GM18520 (cell line): ENCODE measurements around the gene ZNF426.

Source experiments
- ATAC-seq: cut with Tn5 transposase; IDR thresholded peaks from one replicate; pipeline ENCODE4 v1.9.1; 2021; ENCODE audit not compliant: unreplicated experiment

ZNF426 gene

GRCh38 chr19:9498183-9498902 lies 40.1 kb downstream of the ZNF426 start, which contains the start of gene ZNF560:
Gene ZNF560 (minus strand): TSS chr19:9498616. CDS start chr19:9475313, 23,303 bp downstream.
- no peak for ATAC-seq

- no peak for ATAC-seq
Observed at GRCh38 chr19:9494096-9494495, 44.3 kb downstream of the ZNF426 start.

DNA sequence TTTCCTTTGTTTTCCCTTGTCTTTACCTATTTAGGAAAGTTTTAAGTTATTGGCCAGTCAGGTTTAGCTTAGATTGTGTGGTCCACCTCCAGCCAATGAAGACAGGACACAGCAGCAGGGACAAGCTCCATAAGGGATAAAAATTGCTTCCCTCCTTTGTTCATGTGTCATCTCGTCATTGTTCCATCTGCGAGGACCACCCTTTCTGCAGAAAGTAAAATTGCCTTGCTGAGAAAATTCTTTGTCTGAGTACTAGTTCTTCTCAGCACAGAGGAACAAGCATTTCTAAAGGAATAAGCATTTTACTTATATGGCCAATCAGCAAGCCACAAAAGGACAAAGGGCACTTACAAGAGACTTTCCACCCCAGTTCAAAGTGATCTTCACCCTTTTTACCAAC lies 51.4 kb downstream of the ZNF426 start:
- no peak for ATAC-seq

DNA sequence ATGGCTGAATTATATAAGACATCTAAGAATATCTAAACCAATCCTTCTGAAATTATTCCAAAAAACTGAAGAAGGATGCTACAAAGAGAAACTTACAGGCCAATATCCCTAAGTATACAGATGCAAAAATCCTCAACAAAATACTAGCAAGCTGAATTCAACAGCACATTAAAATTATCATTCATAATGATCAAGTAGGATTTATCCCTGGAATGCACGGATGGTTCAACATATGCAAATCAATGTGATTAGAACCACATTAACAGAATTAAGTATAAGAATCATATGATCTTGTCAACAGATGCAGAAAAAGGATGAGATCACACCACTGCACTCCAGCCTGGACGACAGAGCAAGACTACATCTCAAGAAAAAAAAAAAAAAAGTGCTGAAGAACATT lies 53.3 kb downstream of the ZNF426 start:
- ATAC-seq: no peak

GRCh38 chr19:9474975-9475374 lies 63.5 kb downstream of the ZNF426 start:
- no peak for ATAC-seq
